Fibroblast of pulmonary artery (primary cell): ENCODE data around the gene MAP7D3.
A peak's percentile ranks its signal among the peaks of the same experiment; 100 is the strongest.

ENCODE experiments used
- DNase-seq: peaks from one replicate; pipeline ENCODE4 v3.0.0-alpha.2; 2010; ENCODE audit warnings: low read depth
- H3K4me3 ChIP-seq: replicated peaks from 2 replicates; pipeline ENCODE4 v1.5.1; 2011; ENCODE audit warnings: low read depth, mild to moderate bottlenecking, control low read depth, low read length, moderate library complexity
- TF ChIP-seq, protein P1 (sequence below): IDR thresholded peaks from 2 replicates; pipeline ENCODE4 v1.5.1; 2011; ENCODE audit warnings: mild to moderate bottlenecking, control low read depth, low read length, inconsistent platforms; ENCODE audit errors: missing control alignments

MAP7D3 gene

DNA sequence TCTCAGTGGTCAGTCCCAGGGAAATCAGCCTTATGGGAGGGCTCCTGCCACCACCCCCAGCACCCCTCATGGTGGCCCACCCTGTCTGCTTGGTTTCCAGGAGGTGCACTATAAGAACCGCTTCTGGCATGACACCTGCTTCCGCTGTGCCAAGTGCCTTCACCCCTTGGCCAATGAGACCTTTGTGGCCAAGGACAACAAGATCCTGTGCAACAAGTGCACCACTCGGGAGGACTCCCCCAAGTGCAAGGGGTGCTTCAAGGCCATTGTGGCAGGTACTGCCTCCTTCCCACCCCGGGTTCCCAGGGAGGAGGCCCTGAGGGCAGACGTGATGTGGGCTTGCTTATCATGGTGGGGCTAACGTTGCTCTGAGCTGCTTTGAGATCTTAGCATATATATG is 44.3 kb downstream of the MAP7D3 start:
- DNase-seq: no peak
- H3K4me3 ChIP-seq: no peak overlapping the region
- TF ChIP-seq, protein P1, sequence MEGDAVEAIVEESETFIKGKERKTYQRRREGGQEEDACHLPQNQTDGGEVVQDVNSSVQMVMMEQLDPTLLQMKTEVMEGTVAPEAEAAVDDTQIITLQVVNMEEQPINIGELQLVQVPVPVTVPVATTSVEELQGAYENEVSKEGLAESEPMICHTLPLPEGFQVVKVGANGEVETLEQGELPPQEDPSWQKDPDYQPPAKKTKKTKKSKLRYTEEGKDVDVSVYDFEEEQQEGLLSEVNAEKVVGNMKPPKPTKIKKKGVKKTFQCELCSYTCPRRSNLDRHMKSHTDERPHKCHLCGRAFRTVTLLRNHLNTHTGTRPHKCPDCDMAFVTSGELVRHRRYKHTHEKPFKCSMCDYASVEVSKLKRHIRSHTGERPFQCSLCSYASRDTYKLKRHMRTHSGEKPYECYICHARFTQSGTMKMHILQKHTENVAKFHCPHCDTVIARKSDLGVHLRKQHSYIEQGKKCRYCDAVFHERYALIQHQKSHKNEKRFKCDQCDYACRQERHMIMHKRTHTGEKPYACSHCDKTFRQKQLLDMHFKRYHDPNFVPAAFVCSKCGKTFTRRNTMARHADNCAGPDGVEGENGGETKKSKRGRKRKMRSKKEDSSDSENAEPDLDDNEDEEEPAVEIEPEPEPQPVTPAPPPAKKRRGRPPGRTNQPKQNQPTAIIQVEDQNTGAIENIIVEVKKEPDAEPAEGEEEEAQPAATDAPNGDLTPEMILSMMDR: no peak

DNA sequence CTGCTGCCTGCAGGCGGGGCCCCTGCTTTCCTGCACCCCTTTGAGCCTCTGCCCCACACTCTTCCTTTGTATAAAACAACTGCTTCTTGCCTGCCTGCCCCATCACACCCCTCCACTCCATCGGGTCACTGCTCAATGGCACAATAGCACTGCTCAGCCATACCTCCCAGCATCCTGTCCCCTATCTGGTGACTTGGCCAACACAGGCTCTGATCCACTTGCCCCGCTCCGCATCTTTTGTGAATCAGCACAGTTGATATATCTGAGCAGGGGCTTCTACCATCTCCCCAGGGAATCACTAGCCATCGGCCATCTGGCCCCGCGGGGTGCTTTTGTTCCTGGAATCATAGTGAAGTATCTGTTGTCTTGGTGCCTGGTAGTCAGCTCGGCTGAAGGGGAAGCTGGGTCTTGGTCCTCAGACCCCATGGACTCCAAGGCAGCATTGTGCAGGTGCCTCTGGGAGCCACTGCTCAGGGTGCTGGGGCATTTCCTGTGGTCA is 45.3 kb downstream of the MAP7D3 start:
- DNase-seq: no peak
- no peak overlapping the region for H3K4me3 ChIP-seq
- TF ChIP-seq, protein P1: no peak

DNA sequence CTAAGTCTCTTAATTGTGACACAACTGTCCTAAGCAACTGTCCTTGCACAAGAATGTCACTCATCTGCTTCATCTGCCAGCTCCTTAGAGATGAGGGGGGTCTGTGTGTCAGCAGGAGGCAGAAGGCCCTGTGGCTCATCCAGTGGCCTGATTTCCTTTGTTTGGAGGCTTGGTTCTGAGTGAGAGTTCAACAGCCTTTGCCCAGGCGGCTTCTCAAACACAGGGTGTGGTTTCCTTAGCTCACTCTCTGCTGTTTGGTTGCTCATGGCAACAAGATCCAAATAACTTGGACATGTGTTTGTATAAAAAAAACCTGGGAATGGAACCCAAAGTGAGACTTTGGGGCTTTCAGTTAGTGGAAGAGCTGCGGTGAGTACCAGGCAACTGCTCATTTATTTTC is 46.6 kb downstream of the MAP7D3 start:
- TF ChIP-seq, protein P1: no peak
- H3K4me3 ChIP-seq: no peak overlapping the region
- peak; percentile 75 for DNase-seq

DNA sequence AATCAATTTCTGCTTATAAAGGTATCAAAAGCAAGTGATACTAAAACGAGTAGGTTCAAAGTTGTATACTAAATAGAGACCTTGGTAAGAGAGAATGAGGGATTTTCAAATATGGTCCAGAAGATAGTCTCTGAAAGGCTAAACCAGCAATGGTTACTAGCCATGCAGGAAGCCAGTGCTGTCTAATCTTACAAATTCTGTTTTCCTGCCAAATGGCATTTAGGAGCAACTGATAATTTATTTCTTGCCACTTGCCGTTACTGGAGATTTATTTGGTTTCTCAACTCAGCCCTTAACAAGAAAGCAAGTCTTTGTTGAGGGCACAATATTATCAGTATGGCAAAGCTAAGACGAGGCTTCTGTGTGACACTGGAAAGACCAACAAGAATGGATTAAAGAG is 47.2 kb downstream of the MAP7D3 start:
- TF ChIP-seq, protein P1: no peak
- DNase-seq: no peak
- H3K4me3 ChIP-seq: no peak overlapping the region

DNA sequence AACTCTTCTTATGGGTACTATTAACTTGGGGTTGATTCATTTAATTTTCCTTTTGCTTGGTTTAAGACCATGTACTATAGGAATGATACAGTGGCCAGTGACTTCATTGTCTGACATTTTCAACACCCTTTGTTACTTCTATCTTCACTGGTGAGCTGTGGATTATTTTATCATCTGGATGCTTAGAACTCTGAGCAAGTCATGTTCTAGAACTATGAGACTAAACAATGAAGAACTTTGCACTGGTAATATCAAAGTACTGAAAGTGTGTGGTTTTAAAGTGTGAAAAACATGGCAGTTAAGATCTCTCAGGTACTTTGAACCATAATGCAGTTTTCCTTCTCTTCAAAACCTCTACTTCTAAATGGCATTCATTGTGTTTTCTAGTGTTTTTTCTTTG is 47.8 kb downstream of the MAP7D3 start:
- H3K4me3 ChIP-seq: no peak overlapping the region
- no peak for DNase-seq
- TF ChIP-seq, protein P1: no peak

DNA sequence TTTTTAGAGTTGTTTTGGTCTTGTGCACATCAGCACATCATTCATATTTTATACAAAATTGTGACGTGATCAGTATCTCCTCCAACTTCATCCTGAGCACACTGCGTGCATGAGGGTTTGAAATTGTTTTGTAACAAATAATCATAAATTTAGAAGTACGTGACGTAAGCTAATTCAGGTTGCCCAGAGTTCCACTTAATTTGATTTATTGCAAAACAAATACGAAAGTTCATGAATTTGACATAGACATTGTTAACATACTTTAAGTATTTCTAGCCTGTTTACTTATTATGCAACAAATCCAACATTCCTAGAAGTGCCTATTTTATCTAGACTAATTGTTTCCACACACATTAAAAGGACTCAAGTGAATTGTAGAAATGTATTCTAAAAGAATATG is 48.3 kb downstream of the MAP7D3 start:
- DNase-seq: peak; percentile 60
- no peak overlapping the region for H3K4me3 ChIP-seq
- TF ChIP-seq, protein P1: no peak

DNA sequence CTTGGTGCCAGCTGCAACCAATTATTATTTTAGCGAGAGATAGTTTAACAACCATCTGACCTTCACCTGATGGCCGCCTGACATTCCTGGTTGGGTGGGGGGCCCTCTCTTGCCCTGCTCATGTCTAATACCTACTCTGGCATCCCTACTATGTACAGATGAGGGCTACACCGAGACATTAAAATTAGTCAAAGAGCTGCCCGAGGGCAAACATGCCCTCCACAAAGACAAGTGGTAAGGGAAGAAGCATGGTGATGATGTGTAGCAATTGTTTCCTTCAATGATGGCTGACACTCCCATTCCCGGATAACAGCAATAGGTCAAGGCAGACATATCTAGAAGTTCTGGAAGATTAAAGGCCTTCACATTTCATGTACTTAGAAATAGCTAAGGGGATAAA is 49.6 kb downstream of the MAP7D3 start:
- no peak overlapping the region for H3K4me3 ChIP-seq
- TF ChIP-seq, protein P1: no peak
- no peak for DNase-seq
